Parathyroid adenoma (tissue), 2 donors: ENCODE data around the gene MEOX2.

ENCODE experiments used
- H2AFZ ChIP-seq: fragments of 300-600 bp; sonication (generic); one replicate; pipeline ENCODE4 v1.7.0; 2017; ENCODE audit warnings: antibody characterized with exemption, mild to moderate bottlenecking
- H3K27ac ChIP-seq: fragments of 300-600 bp; sonication (generic); one replicate; pipeline ENCODE4 v1.7.0; 2017
- H3K27me3 ChIP-seq: fragments of 300-600 bp; sonication (generic); one replicate; pipeline ENCODE4 v1.7.0; 2017; ENCODE audit warnings: low read length; ENCODE audit not compliant: control insufficient read depth, insufficient read depth
- H3K36me3 ChIP-seq: fragments of 300-600 bp; sonication (generic); one replicate; pipeline ENCODE4 v1.7.0; 2017; ENCODE audit warnings: low read length; ENCODE audit not compliant: control insufficient read depth, insufficient read depth
- H3K4me1 ChIP-seq: fragments of 300-600 bp; sonication (generic); one replicate; pipeline ENCODE4 v1.7.0; 2017; ENCODE audit warnings: control low read depth
- H3K4me2 ChIP-seq: fragments of 300-600 bp; sonication (generic); one replicate; pipeline ENCODE4 v1.7.0; 2017; ENCODE audit warnings: low read length
- H3K4me3 ChIP-seq: fragments of 300-600 bp; sonication (generic); one replicate; pipeline ENCODE4 v1.7.0; 2017; ENCODE audit warnings: low read depth, low read length
- H3K79me2 ChIP-seq: fragments of 300-600 bp; sonication (generic); one replicate; pipeline ENCODE4 v1.7.0; 2017; ENCODE audit warnings: control low read depth
- H3K9ac ChIP-seq: fragments of 300-600 bp; sonication (generic); one replicate; pipeline ENCODE4 v1.7.0; 2017; ENCODE audit warnings: mild to moderate bottlenecking
- H3K9me3 ChIP-seq: fragments of 300-600 bp; sonication (generic); one replicate; pipeline ENCODE4 v1.7.0; 2017; ENCODE audit warnings: low read length; ENCODE audit not compliant: control insufficient read depth
- TF ChIP-seq, protein P1 (sequence below): fragments of 300-600 bp; sonication (generic); IDR thresholded peaks from one replicate; pipeline ENCODE4 v1.7.0; 2017; ENCODE audit warnings: antibody characterized with exemption, mild to moderate bottlenecking
- donor health status: primary hyperparathyroidism.

The MEOX2 gene

DNA sequence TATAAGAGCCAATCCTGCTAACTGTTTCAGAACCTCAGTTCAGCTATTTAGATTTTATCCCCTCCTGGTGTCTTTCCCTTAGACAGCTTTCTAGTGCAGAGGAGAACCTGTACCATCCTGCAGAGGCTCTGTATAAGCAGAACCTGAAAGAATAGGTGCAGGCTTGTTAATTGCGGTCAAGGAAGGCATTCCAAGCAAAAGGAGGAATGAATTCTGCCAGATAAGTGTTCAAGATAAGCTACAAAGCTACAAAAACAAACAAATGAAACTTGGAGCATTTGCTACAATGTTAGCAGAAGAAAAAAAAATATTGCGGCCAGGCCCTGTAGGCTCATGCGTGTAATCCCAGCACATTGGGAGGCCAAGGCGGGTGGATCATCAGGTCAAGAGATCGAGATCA lies 92.0 kb downstream of the MEOX2 start:
- H3K4me1 ChIP-seq, result no peaks in the 10 kb centered on the region
- H3K27me3 ChIP-seq, result no peaks in the 10 kb centered on the region
- H3K4me2 ChIP-seq, result no peak overlapping the region
- no peak overlapping the region for H3K27ac ChIP-seq
- no peak overlapping the region for H2AFZ ChIP-seq
- no peak overlapping the region for H3K9ac ChIP-seq
- H3K4me3 ChIP-seq, result no peak overlapping the region
- TF ChIP-seq, protein P1, sequence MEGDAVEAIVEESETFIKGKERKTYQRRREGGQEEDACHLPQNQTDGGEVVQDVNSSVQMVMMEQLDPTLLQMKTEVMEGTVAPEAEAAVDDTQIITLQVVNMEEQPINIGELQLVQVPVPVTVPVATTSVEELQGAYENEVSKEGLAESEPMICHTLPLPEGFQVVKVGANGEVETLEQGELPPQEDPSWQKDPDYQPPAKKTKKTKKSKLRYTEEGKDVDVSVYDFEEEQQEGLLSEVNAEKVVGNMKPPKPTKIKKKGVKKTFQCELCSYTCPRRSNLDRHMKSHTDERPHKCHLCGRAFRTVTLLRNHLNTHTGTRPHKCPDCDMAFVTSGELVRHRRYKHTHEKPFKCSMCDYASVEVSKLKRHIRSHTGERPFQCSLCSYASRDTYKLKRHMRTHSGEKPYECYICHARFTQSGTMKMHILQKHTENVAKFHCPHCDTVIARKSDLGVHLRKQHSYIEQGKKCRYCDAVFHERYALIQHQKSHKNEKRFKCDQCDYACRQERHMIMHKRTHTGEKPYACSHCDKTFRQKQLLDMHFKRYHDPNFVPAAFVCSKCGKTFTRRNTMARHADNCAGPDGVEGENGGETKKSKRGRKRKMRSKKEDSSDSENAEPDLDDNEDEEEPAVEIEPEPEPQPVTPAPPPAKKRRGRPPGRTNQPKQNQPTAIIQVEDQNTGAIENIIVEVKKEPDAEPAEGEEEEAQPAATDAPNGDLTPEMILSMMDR, result no peak
- no peaks in the 10 kb centered on the region for H3K79me2 ChIP-seq
- H3K36me3 ChIP-seq, result no peaks in the 10 kb centered on the region
- no peaks in the 10 kb centered on the region for H3K9me3 ChIP-seq

DNA sequence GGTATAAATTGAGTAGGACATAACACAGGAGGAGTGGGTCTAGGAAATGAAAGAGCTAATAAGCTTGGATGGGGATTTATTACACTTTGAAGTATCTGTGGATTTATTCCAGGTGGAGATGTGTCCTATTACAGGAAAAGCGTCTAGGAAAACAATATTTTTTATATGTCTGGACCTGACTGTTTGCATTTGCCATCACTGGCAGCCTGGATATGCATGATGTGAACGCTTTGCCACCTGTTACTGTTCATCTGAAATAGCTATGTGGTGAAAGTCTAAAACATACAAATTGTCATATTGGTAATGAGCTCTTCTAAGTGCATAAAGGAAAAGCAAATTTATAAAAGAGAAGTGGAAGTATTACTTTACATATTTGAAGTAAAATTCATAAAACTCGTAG lies 93.1 kb downstream of the MEOX2 start:
- no peaks in the 10 kb centered on the region for H3K4me1 ChIP-seq
- no peaks in the 10 kb centered on the region for H3K36me3 ChIP-seq
- H3K9me3 ChIP-seq, result no peaks in the 10 kb centered on the region
- no peak overlapping the region for H3K4me2 ChIP-seq
- no peak overlapping the region for H3K27ac ChIP-seq
- H3K9ac ChIP-seq, result no peak overlapping the region
- TF ChIP-seq, protein P1, result no peak
- H2AFZ ChIP-seq, result no peak overlapping the region
- no peaks in the 10 kb centered on the region for H3K27me3 ChIP-seq
- no peak overlapping the region for H3K4me3 ChIP-seq
- H3K79me2 ChIP-seq, result no peaks in the 10 kb centered on the region

DNA sequence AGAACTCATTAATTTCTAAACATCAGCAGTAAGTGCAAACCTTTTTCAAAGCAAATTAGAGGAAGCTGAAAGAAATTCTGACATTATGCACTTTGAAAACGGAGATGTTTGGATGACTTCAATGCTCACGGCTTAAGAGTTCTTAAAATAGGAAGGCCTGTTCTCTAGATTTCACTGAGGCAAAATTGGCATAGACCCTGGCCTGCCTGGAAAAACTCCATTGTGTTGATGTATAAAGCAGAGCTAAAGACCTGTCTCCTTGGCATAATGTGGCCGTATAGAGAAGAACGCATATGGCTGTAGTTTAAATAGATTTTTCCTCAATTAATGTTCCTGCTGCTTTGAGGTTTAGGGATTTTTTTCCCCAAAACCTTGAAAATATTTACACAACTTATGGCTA lies 100.2 kb downstream of the MEOX2 start:
- Histone ChIP-seq H3K4me3 (no peak overlapping the region), H3K4me1 (no peaks in the 10 kb centered on the region), H3K27me3 (no peaks in the 10 kb centered on the region), H2AFZ (no peak overlapping the region), H3K9me3 (no peaks in the 10 kb centered on the region), H3K79me2 (no peaks in the 10 kb centered on the region), H3K27ac (no peak overlapping the region), H3K4me2 (no peak overlapping the region), H3K36me3 (no peaks in the 10 kb centered on the region), H3K9ac (no peak overlapping the region)
- TF ChIP-seq, protein P1, result no peak

DNA sequence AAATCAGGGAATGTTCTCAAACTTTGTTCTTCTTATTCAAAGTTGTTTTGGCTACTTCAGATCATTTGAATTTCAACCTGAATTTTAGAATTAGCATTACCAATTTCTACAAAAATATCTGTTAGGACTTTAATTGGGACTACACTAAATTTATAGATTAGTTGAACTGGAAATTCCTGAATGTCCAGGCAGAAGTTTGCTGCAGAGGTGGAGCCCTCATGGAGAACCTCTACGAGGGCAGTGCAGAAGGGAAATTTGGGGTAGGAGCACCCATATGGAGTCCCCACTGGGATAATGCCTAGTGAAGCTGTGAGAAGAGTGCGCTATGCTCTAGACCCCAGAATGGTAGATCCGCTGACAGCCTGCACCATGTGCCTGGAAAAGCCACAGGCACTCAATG lies 101.9 kb downstream of the MEOX2 start:
- H3K4me3 ChIP-seq, result no peak overlapping the region
- no peak overlapping the region for H3K4me2 ChIP-seq
- no peak overlapping the region for H3K9ac ChIP-seq
- no peaks in the 10 kb centered on the region for H3K27me3 ChIP-seq
- H3K4me1 ChIP-seq, result no peaks in the 10 kb centered on the region
- TF ChIP-seq, protein P1, result no peak
- H3K27ac ChIP-seq, result no peak overlapping the region
- no peak overlapping the region for H2AFZ ChIP-seq
- no peaks in the 10 kb centered on the region for H3K36me3 ChIP-seq
- no peaks in the 10 kb centered on the region for H3K9me3 ChIP-seq
- no peaks in the 10 kb centered on the region for H3K79me2 ChIP-seq

DNA sequence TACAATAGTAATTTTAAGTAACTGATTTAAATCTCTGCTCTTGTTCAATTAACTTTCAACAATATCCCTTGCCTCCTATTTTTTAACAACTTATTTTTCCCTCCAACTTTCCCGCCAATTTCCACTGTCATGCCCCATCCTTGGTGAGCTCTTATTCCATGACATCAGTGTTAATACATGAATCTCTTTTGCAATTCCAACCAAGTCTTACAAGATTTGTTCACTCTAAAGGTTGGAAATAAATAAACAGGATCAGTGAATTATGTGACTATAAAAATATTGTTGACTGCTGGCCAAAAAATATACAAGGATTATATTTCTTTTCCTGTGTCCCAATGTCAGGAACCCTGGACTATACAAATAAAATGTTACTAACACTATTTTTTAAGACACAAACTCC lies 103.7 kb downstream of the MEOX2 start:
- H3K9ac ChIP-seq, result no peak overlapping the region
- H3K4me3 ChIP-seq, result no peak overlapping the region
- no peaks in the 10 kb centered on the region for H3K9me3 ChIP-seq
- H3K36me3 ChIP-seq, result no peaks in the 10 kb centered on the region
- no peaks in the 10 kb centered on the region for H3K27me3 ChIP-seq
- no peaks in the 10 kb centered on the region for H3K4me1 ChIP-seq
- H2AFZ ChIP-seq, result no peak overlapping the region
- no peaks in the 10 kb centered on the region for H3K79me2 ChIP-seq
- H3K27ac ChIP-seq, result no peak overlapping the region
- H3K4me2 ChIP-seq, result no peak overlapping the region
- TF ChIP-seq, protein P1, result no peak
